ENCODE results near the gene ASB8.

Gene ASB8

GRCh38 chr12:48106681-48107613 is 50.4 kb downstream of the ASB8 start:
- no peak for DNase-seq

GRCh38 chr12:48105867-48106680 is 51.2 kb downstream of the ASB8 start, which contains the start of gene SENP1:
Gene SENP1, minus strand, starts transcription at chr12:48106079. Its CDS starts 4,607 bp downstream, at chr12:48101472.
- DNase-seq: peak; percentile 30 to 94 (median 87)

GRCh38 chr12:48105321-48105866 is 51.9 kb downstream of the ASB8 start:
- peak in 4 of 58 donors; percentile 41 to 72 (median 48) for DNase-seq

- DNase-seq: no peak
These were observed 52.8 kb downstream of the ASB8 start for GRCh38 chr12:48104531-48104930.

All from anterior cingulate cortex (tissue), 58 donors.